H9 (cell line): ENCODE measurements around the gene IGLL1. TPM values are rescaled to one million over a fixed set of nuclear protein-coding genes. Genes with fewer than 3 reads are reported as not detected.
A peak's percentile ranks its signal among the peaks of the same experiment; 100 is the strongest.

ENCODE experiments used
- DNase-seq: peaks from one replicate; pipeline ENCODE4 v3.0.0-alpha.2; 2017
- H2AFZ ChIP-seq: one replicate; pipeline ENCODE4 v1.6.1; 2013; ENCODE audit warnings: mild to moderate bottlenecking, low read length, control low read depth, moderate library complexity
- H2AK5ac ChIP-seq: 2 replicates; pipeline ENCODE4 v1.6.1; 2013; ENCODE audit warnings: low read length, control low read depth, mixed read lengths; ENCODE audit not compliant: insufficient read length
- H2BK120ac ChIP-seq: one replicate; pipeline ENCODE4 v1.6.1; 2013; ENCODE audit warnings: low read depth, mild to moderate bottlenecking, low read length, control low read depth, inconsistent platforms; ENCODE audit not compliant: poor library complexity, severe bottlenecking
- H2BK12ac ChIP-seq: 2 replicates; pipeline ENCODE4 v1.6.1; 2013; ENCODE audit warnings: low read length, control low read depth, mixed read lengths, low read depth; ENCODE audit not compliant: insufficient read length
- H2BK15ac ChIP-seq: 2 replicates; pipeline ENCODE4 v1.6.1; 2013; ENCODE audit warnings: low read depth, low read length, control low read depth
- H2BK20ac ChIP-seq: one replicate; pipeline ENCODE4 v1.6.1; 2013; ENCODE audit warnings: low read depth, mild to moderate bottlenecking, low read length, control low read depth, inconsistent platforms; ENCODE audit not compliant: poor library complexity, severe bottlenecking
- H2BK5ac ChIP-seq: 2 replicates; pipeline ENCODE4 v1.6.1; 2013; ENCODE audit warnings: low read length, control low read depth, mixed read lengths; ENCODE audit not compliant: insufficient read length
- H3K14ac ChIP-seq: 2 replicates; pipeline ENCODE4 v1.6.1; 2013; ENCODE audit warnings: low read length, control low read depth; ENCODE audit not compliant: insufficient read depth
- H3K18ac ChIP-seq: 2 replicates; pipeline ENCODE4 v1.6.1; 2013; ENCODE audit warnings: low read depth, mild to moderate bottlenecking, mixed read lengths, low read length, control low read depth; ENCODE audit not compliant: insufficient read length
- H3K23ac ChIP-seq: 2 replicates; pipeline ENCODE4 v1.6.1; 2013; ENCODE audit warnings: low read length, control low read depth, mixed read lengths, low read depth; ENCODE audit not compliant: insufficient read length
- H3K23me2 ChIP-seq: 2 replicates; pipeline ENCODE4 v1.6.1; 2013; ENCODE audit warnings: low read depth, mild to moderate bottlenecking, mixed read lengths, low read length, control low read depth; ENCODE audit not compliant: insufficient read length, poor library complexity, severe bottlenecking
- H3K27ac ChIP-seq: 2 replicates; pipeline ENCODE4 v1.5.1; 2013; ENCODE audit warnings: low read length, control low read depth, mixed read lengths, low read depth; ENCODE audit not compliant: insufficient read length
- H3K27me3 ChIP-seq: 2 replicates; pipeline ENCODE4 v1.6.1; 2013; ENCODE audit warnings: low read length, control low read depth, inconsistent platforms; ENCODE audit not compliant: insufficient read depth
- H3K4ac ChIP-seq: 2 replicates; pipeline ENCODE4 v1.6.1; 2013; ENCODE audit warnings: low read depth, mild to moderate bottlenecking, control low read depth, inconsistent platforms, low read length, moderate library complexity
- H3K4me1 ChIP-seq: 2 replicates; pipeline ENCODE4 v1.6.1; 2013; ENCODE audit warnings: low read length, control low read depth, inconsistent platforms; ENCODE audit not compliant: insufficient read depth
- H3K4me2 ChIP-seq: 2 replicates; pipeline ENCODE4 v1.6.1; 2013; ENCODE audit warnings: low read length, control low read depth, mixed read lengths; ENCODE audit not compliant: insufficient read length, insufficient read depth
- H3K56ac ChIP-seq: 2 replicates; pipeline ENCODE4 v1.6.1; 2013; ENCODE audit warnings: low read depth, mild to moderate bottlenecking, mixed read lengths, low read length, control low read depth; ENCODE audit not compliant: insufficient read length
- H3K79me1 ChIP-seq: 2 replicates; pipeline ENCODE4 v1.6.1; 2013; ENCODE audit warnings: low read depth, mild to moderate bottlenecking, moderate library complexity, low read length, control low read depth, inconsistent platforms; ENCODE audit not compliant: insufficient read depth, poor library complexity, severe bottlenecking
- H3K79me2 ChIP-seq: 2 replicates; pipeline ENCODE4 v1.6.1; 2013; ENCODE audit warnings: low read length, control low read depth, inconsistent platforms; ENCODE audit not compliant: insufficient read depth
- H3K9ac ChIP-seq: 2 replicates; pipeline ENCODE4 v1.6.1; 2013; ENCODE audit warnings: low read length, control low read depth, mixed read lengths; ENCODE audit not compliant: insufficient read length; ENCODE audit errors: extremely low read depth
- H3K9me3 ChIP-seq: one replicate; pipeline ENCODE4 v1.6.1; 2013; ENCODE audit warnings: low read depth, low read length, inconsistent platforms; ENCODE audit not compliant: control insufficient read depth
- H3T11ph ChIP-seq: one replicate; pipeline ENCODE4 v1.6.1; 2013; ENCODE audit warnings: mild to moderate bottlenecking, low read length, control low read depth, inconsistent platforms
- H4K20me1 ChIP-seq: one replicate; pipeline ENCODE4 v1.6.1; 2013; ENCODE audit not compliant: control insufficient read depth, insufficient read length, insufficient read depth
- H4K5ac ChIP-seq: 2 replicates; pipeline ENCODE4 v1.6.1; 2013; ENCODE audit warnings: low read depth, mild to moderate bottlenecking, mixed read lengths, low read length, control low read depth; ENCODE audit not compliant: insufficient read length
- H4K8ac ChIP-seq: replicated peaks from 2 replicates; pipeline ENCODE4 v1.6.1; 2013; ENCODE audit warnings: low read length, control low read depth, mixed read lengths, low read depth; ENCODE audit not compliant: insufficient read length
- H4K91ac ChIP-seq: 2 replicates; pipeline ENCODE4 v1.6.1; 2013; ENCODE audit warnings: low read depth, mild to moderate bottlenecking, moderate library complexity, mixed read lengths, low read length, control low read depth; ENCODE audit not compliant: insufficient read length
- H3K27ac Mint-ChIP-seq, 3 experiments: 2 replicates in 2 of 3; 3 replicates in 1 of 3; pipeline ENCODE4 v1.8.0; 2020 to 2021; ENCODE audit warnings: mixed read lengths in 3 of 3, mild to moderate bottlenecking in 1 of 3, moderate library complexity in 1 of 3
- H3K27me3 Mint-ChIP-seq: 2 replicates; pipeline ENCODE4 v1.8.0; 2021; ENCODE audit warnings: low read depth, mild to moderate bottlenecking, moderate library complexity, mixed read lengths
- H3K36me3 Mint-ChIP-seq, 3 experiments: 2 replicates in 2 of 3; 3 replicates in 1 of 3; pipeline ENCODE4 v1.8.0; 2020 to 2021; ENCODE audit warnings: low read depth in 3 of 3, mixed read lengths in 3 of 3; ENCODE audit not compliant: insufficient read depth in 1 of 3
- H3K4me1 Mint-ChIP-seq, 2 experiments: 2 replicates each; pipeline ENCODE4 v1.8.0; 2020; ENCODE audit warnings: mixed read lengths in 2 of 2
- H3K4me3 Mint-ChIP-seq, 2 experiments: 2 replicates in 1 of 2; 3 replicates in 1 of 2; pipeline ENCODE4 v1.8.0; 2020 to 2021; ENCODE audit warnings: mild to moderate bottlenecking in 2 of 2, mixed read lengths in 2 of 2, moderate library complexity in 1 of 2
- H3K9me3 Mint-ChIP-seq, 2 experiments: 2 replicates in 1 of 2; 3 replicates in 1 of 2; pipeline ENCODE4 v1.8.0; 2020; ENCODE audit warnings: mild to moderate bottlenecking in 2 of 2, mixed read lengths in 2 of 2, moderate library complexity in 1 of 2
- CTCF ChIP-seq: fragments of 200-600 bp; sonication (generic); conservative IDR thresholded peaks from 3 replicates; pipeline ENCODE4 v1.8.0; 2021; ENCODE audit warnings: antibody characterized with exemption, mild to moderate bottlenecking
- WGBS: extraction: QIAGEN DNeasy Blood & Tissue Kit; methylation state at CpG from one replicate; pipeline ENCODE4 v1.1.7; 2013; ENCODE audit warnings: missing lambda C conversion rate, low lambda C conversion rate, mixed read lengths; ENCODE audit not compliant: insufficient read length; ENCODE audit errors: extremely low coverage; 5-methylcytosine and 5-hydroxymethylcytosine counted together
- total RNA-seq: library from RNA; stranded (reverse); gene quantifications from 2 replicates; pipeline ENCODE4 v1.2.1, GENCODE V29; 2021

IGLL1 gene
- total RNA-seq, 1 experiment from 2014 or later = not detected

DNA sequence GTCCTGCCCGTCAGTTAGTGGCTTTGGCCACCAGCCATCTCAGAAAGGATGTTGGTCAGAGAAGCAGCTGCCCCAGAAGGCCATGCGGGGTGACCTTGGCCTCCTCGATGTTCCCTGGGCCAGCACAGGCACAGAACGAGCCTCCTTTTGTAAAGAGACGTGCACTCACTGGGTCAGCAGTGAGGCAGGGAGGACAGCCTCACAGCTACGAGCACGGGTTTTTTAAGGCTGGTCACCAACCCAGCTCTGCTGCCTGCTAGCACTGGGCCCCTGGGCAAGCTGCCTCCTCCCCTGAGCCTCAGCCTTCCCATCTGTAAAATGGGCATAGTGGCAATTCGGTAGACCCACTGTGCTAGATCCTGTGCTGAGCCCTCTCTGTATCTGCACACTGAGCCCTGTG lies 10.8 kb downstream of the IGLL1 start:
- peaks cover 96% of the 10 kb centered on the region for H3K27me3 Mint-ChIP-seq
- H3K18ac ChIP-seq = no peak overlapping the region
- no peaks in the 10 kb centered on the region for H3K9me3 ChIP-seq
- H4K8ac ChIP-seq = no peak overlapping the region
- no peak overlapping the region for H3K56ac ChIP-seq
- no peak overlapping the region for H2BK120ac ChIP-seq
- H2BK20ac ChIP-seq = no peak overlapping the region
- no peak overlapping the region for H4K91ac ChIP-seq
- peaks cover 3 to 7% of the 10 kb centered on the region in 2 experiments; a peak in 4 of 5 replicates for H3K9me3 Mint-ChIP-seq
- H3K79me2 ChIP-seq = no peaks in the 10 kb centered on the region
- H2AK5ac ChIP-seq = no peak overlapping the region
- peaks cover 0 to 4% (median 0%) of the 10 kb centered on the region in 3 experiments; a peak in 1 of 7 replicates for H3K36me3 Mint-ChIP-seq
- H3T11ph ChIP-seq = no peak overlapping the region
- no peak overlapping the region for H3K4me2 ChIP-seq
- H2BK5ac ChIP-seq = no peak overlapping the region
- TF ChIP-seq CTCF = no peak
- no peaks in the 10 kb centered on the region for H4K20me1 ChIP-seq
- H3K14ac ChIP-seq = no peak overlapping the region
- no peak overlapping the region for H3K27ac Mint-ChIP-seq
- peaks cover 10% of the 10 kb centered on the region for H3K23me2 ChIP-seq
- H3K27ac ChIP-seq = no peak overlapping the region
- no peak overlapping the region for H2BK12ac ChIP-seq
- H3K4ac ChIP-seq = no peak overlapping the region
- DNase-seq = peak; percentile 14
- H2AFZ ChIP-seq = no peak overlapping the region
- WGBS = no CpG with 5 or more reads among the region's 8 CpGs
- H3K9ac ChIP-seq = no peak overlapping the region
- H3K4me3 Mint-ChIP-seq = no peak overlapping the region
- H3K23ac ChIP-seq = no peak overlapping the region
- peaks cover 14% of the 10 kb centered on the region in 2 experiments for H3K4me1 Mint-ChIP-seq
- no peak overlapping the region for H2BK15ac ChIP-seq
- H3K79me1 ChIP-seq = no peaks in the 10 kb centered on the region
- H3K4me1 ChIP-seq = no peaks in the 10 kb centered on the region; the same call in 1 of the 2 replicates
- H4K5ac ChIP-seq = no peak overlapping the region
- H3K27me3 ChIP-seq = peaks cover 7% of the 10 kb centered on the region; the same call in 1 of the 2 replicates
